GM18526 (cell line): ENCODE results near the gene CD300LF.

Source experiments
- POLR2A ChIP-seq: IDR thresholded peaks from 3 replicates; pipeline ENCODE4 v1.6.1; 2011; ENCODE audit not compliant: insufficient read length; ENCODE audit errors: extremely low read depth

CD300LF gene

GRCh38 chr17:74739227-74739831 lies 26.6 kb upstream of the CD300LF start:
- no peak for TF ChIP-seq POLR2A

- TF ChIP-seq POLR2A = no peak
Observed at GRCh38 chr17:74738051-74738996, 25.6 kb upstream of the CD300LF start.

GRCh38 chr17:74737299-74738050 lies 24.8 kb upstream of the CD300LF start:
- no peak for TF ChIP-seq POLR2A

GRCh38 chr17:74736513-74737298 lies 24.0 kb upstream of the CD300LF start, which contains the start of gene RAB37:
Gene RAB37, plus strand, starts transcription at chr17:74737256. Its CDS starts 17 bp downstream, at chr17:74737273.
- no peak for TF ChIP-seq POLR2A

- TF ChIP-seq POLR2A = no peak
Observed at GRCh38 chr17:74734256-74734655, 21.5 kb upstream of the CD300LF start.

GRCh38 chr17:74733365-74734122 lies 20.8 kb upstream of the CD300LF start:
- TF ChIP-seq POLR2A = no peak

GRCh38 chr17:74732042-74732867 lies 19.5 kb upstream of the CD300LF start:
- no peak for TF ChIP-seq POLR2A

GRCh38 chr17:74731347-74731605 lies 18.6 kb upstream of the CD300LF start:
- no peak for TF ChIP-seq POLR2A

GRCh38 chr17:74730491-74731346 lies 18.0 kb upstream of the CD300LF start:
- TF ChIP-seq POLR2A = no peak

GRCh38 chr17:74729866-74730265 lies 17.1 kb upstream of the CD300LF start:
- TF ChIP-seq POLR2A = no peak

GRCh38 chr17:74729368-74729767 lies 16.6 kb upstream of the CD300LF start:
- no peak for TF ChIP-seq POLR2A

- TF ChIP-seq POLR2A = no peak
Observed at GRCh38 chr17:74728702-74729075, 16.0 kb upstream of the CD300LF start.
